IMR-90 (cell line): Measurements from ENCODE around the gene HNRNPUL1. TPM values are rescaled to one million over a fixed set of nuclear protein-coding genes. Genes with fewer than 3 reads are reported as not detected.
A peak's percentile ranks its signal among the peaks of the same experiment; 100 is the strongest.

ENCODE experiments used
- ATAC-seq: fragments of 200-7000 bp; cut with Tn5 transposase; 2 replicates; pipeline ENCODE4 v1.9.1; 2020; ENCODE audit warnings: low read depth, mild to moderate bottlenecking, moderate library complexity
- BruUV-seq: library from RNA; stranded (reverse); fragments of 400-500 nt; replicated peaks from 2 replicates; lab custom pipeline; 2021; lab: Mats Ljungman, UMichigan
- CTCF ChIA-PET: fragments of 300-600 bp; formaldehyde crosslinking; extraction: SDS; loops from one replicate; lab custom pipeline; 2021; ENCODE audit warnings: antibody characterized with exemption; lab: Yijun Ruan, JAX
- POLR2A ChIA-PET: fragments of 300-600 bp; sonication (Branson Sonifier 250); formaldehyde crosslinking; loops from one replicate; lab custom pipeline; 2022; ENCODE audit warnings: antibody characterized with exemption; ENCODE audit not compliant: unreplicated experiment; lab: Charles Lee
- DNase-seq: peaks from one replicate; pipeline ENCODE4 v3.0.0; 2013
- H2AFZ ChIP-seq: replicated peaks from 2 replicates; pipeline ENCODE3; 2013; ENCODE audit warnings: low read length, mild to moderate bottlenecking; ENCODE audit not compliant: poor library complexity
- H2AK5ac ChIP-seq: 2 replicates; pipeline ENCODE4 v1.6.1; 2013; ENCODE audit warnings: low read depth, low read length, inconsistent platforms
- H2AK9ac ChIP-seq: replicated peaks from 2 replicates; pipeline ENCODE3; 2013; ENCODE audit warnings: mild to moderate bottlenecking, low read depth, low read length, moderate library complexity; ENCODE audit not compliant: poor library complexity
- H2BK120ac ChIP-seq: 2 replicates; pipeline ENCODE4 v1.6.1; 2013; ENCODE audit warnings: low read depth, low read length, inconsistent platforms
- H2BK15ac ChIP-seq: 3 replicates; pipeline ENCODE4 v1.6.1; 2013; ENCODE audit warnings: low read depth, low read length, inconsistent platforms
- H2BK20ac ChIP-seq: 2 replicates; pipeline ENCODE4 v1.6.1; 2013; ENCODE audit warnings: low read depth, mild to moderate bottlenecking, inconsistent platforms, low read length, moderate library complexity
- H2BK5ac ChIP-seq: 2 replicates; pipeline ENCODE4 v1.6.1; 2013; ENCODE audit warnings: mild to moderate bottlenecking, low read depth, low read length, inconsistent platforms; ENCODE audit not compliant: poor library complexity, severe bottlenecking
- H3K14ac ChIP-seq: replicated peaks from 2 replicates; pipeline ENCODE4 v1.6.1; 2013; ENCODE audit warnings: low read depth, low read length, inconsistent platforms
- H3K18ac ChIP-seq: 2 replicates; pipeline ENCODE4 v1.6.1; 2013; ENCODE audit warnings: low read depth, low read length, control low read depth
- H3K23ac ChIP-seq: 2 replicates; pipeline ENCODE4 v1.6.1; 2013; ENCODE audit warnings: low read depth, low read length, inconsistent platforms
- H3K27ac ChIP-seq: 2 replicates; pipeline ENCODE4 v1.5.1; 2013; ENCODE audit warnings: mild to moderate bottlenecking, control low read depth, low read length; ENCODE audit not compliant: insufficient read depth
- H3K27me3 ChIP-seq: 2 replicates; pipeline ENCODE4 v1.6.1; 2013; ENCODE audit warnings: low read length; ENCODE audit not compliant: control insufficient read depth, insufficient read depth
- H3K36me3 ChIP-seq: 2 replicates; pipeline ENCODE4 v1.6.1; 2013; ENCODE audit warnings: low read length, mixed read lengths; ENCODE audit not compliant: control insufficient read depth, insufficient read depth
- H3K4ac ChIP-seq: 2 replicates; pipeline ENCODE4 v1.6.1; 2013; ENCODE audit warnings: low read depth, low read length, inconsistent platforms
- H3K4me1 ChIP-seq: 2 replicates; pipeline ENCODE4 v1.6.1; 2013; ENCODE audit warnings: low read length, mixed read lengths; ENCODE audit not compliant: control insufficient read depth, insufficient read depth
- H3K4me2 ChIP-seq: 2 replicates; pipeline ENCODE4 v1.6.1; 2013; ENCODE audit warnings: low read depth, mild to moderate bottlenecking, control low read depth, low read length, moderate library complexity
- H3K4me3 ChIP-seq: 2 replicates; pipeline ENCODE4 v1.5.1; 2013; ENCODE audit warnings: low read depth, mild to moderate bottlenecking, control low read depth, low read length, moderate library complexity; ENCODE audit not compliant: insufficient read depth
- H3K56ac ChIP-seq: 2 replicates; pipeline ENCODE4 v1.6.1; 2013; ENCODE audit warnings: low read length, inconsistent platforms; ENCODE audit not compliant: insufficient read depth; ENCODE audit errors: extremely low read depth
- H3K79me1 ChIP-seq, 2 experiments: 2 replicates each; pipeline ENCODE4 v1.6.1; 2013; ENCODE audit warnings: low read length in 2 of 2, inconsistent platforms in 1 of 2, low read depth in 1 of 2
- H3K9ac ChIP-seq: 2 replicates; pipeline ENCODE4 v1.6.1; 2013; ENCODE audit warnings: low read depth, low read length, control low read depth
- H3K9me1 ChIP-seq: 2 replicates; pipeline ENCODE4 v1.6.1; 2013; ENCODE audit warnings: low read length, inconsistent platforms; ENCODE audit not compliant: insufficient read depth
- H3K9me3 ChIP-seq: 2 replicates; pipeline ENCODE4 v1.6.1; 2013; ENCODE audit warnings: low read length; ENCODE audit not compliant: control insufficient read depth, insufficient read depth
- H4K20me1 ChIP-seq: 2 replicates; pipeline ENCODE4 v1.6.1; 2013; ENCODE audit warnings: low read length, inconsistent platforms; ENCODE audit not compliant: insufficient read depth
- H4K5ac ChIP-seq: 2 replicates; pipeline ENCODE4 v1.6.1; 2013; ENCODE audit warnings: mild to moderate bottlenecking, low read depth, low read length, control low read depth
- H4K8ac ChIP-seq, 2 experiments: 2 replicates each; pipeline ENCODE4 v1.6.1; 2013; ENCODE audit warnings: low read depth in 2 of 2, low read length in 2 of 2, control low read depth in 1 of 2, inconsistent platforms in 1 of 2
- H4K91ac ChIP-seq: 2 replicates; pipeline ENCODE4 v1.6.1; 2013; ENCODE audit warnings: low read depth, low read length, inconsistent platforms; ENCODE audit not compliant: insufficient read depth
- CHD1 ChIP-seq: IDR thresholded peaks from 2 replicates; pipeline ENCODE4 v1.6.1; 2012; ENCODE audit warnings: low read depth, low read length, improper control_type of control experiment
- RFX5 ChIP-seq: IDR thresholded peaks from 2 replicates; pipeline ENCODE4 v1.8.0; 2012; ENCODE audit warnings: low read depth, mild to moderate bottlenecking, low read length, moderate library complexity
- WGBS, 2 experiments: methylation state at CpG; one replicate each; pipeline versions ENCODE4 v1.1.5 to v1.1.7; 2013; ENCODE audit warnings: missing lambda C conversion rate in 2 of 2; ENCODE audit not compliant: insufficient read length in 1 of 2; ENCODE audit errors: extremely low coverage in 2 of 2; 5-methylcytosine and 5-hydroxymethylcytosine counted together
- dilution Hi-C: fragments of 300-500 bp; cut with HindIII; formaldehyde crosslinking; loops from one replicate; pipeline ENCODE4 v1.14.3; 2018; ENCODE audit warnings: low sequenced_read_pairs; ENCODE audit not compliant: unreplicated experiment
- in situ Hi-C: fragments of 300-500 bp; cut with MboI; formaldehyde crosslinking; loops from 3 replicates; pipeline ENCODE4 v1.14.3; 2019; ENCODE audit warnings: low sequenced_read_pairs, inconsistent platforms, mixed read lengths
- intact Hi-C: fragments of 100-400 bp; cut with micrococcal nuclease; formaldehyde crosslinking; loops from 2 replicates; pipeline ENCODE4 v1.10.0; 2022
- polyA plus RNA-seq, 3 experiments: library from polyadenylated mRNA; depleted of rRNA; stranded (reverse); fragments of >200 nt; gene quantifications; 2 replicates each; pipeline ENCODE4 v1.2.3, GENCODE V29; 2012; ENCODE audit warnings: low replicate concordance in 1 of 3
- total RNA-seq: library from RNA; depleted of rRNA; stranded (reverse); fragments of >200 nt; gene quantifications from 2 replicates; pipeline ENCODE4 v1.2.3, GENCODE V29; 2012

The HNRNPUL1 gene
- total and polyA plus RNA-seq, 2 of the 4 experiments (the other 2 are of a cell fraction), result 50.7 to 67.3 TPM

- intact Hi-C loops (loop anchor here (1.0 to 5.0 kb wide), 5 partner anchors 37 to 287 kb away; partner anchors contain the start of gene TGFB1), in situ Hi-C loops (loop anchor here (5.0 to 25.0 kb wide), 2 partner anchors 59 to 599 kb away; no protein-coding TSS in a partner anchor), dilution Hi-C loops (no loop called here)
- no peaks in the 10 kb centered on the region for H3K9me3 ChIP-seq
- peak overlapping the region; percentile 68 for H4K91ac ChIP-seq
- H2BK5ac ChIP-seq, result peak overlapping the region; percentile 51
- H4K5ac ChIP-seq, result peak overlapping the region; percentile 71
- ATAC-seq (no peak), DNase-seq (no peak)
- 0 out of 2 replicates have a peak overlapping the region, but pooled peaks have one; percentile 5 for H2BK20ac ChIP-seq
- peak overlapping the region; percentile 64 for H3K56ac ChIP-seq
- peaks cover 33% of the 10 kb centered on the region for H3K36me3 ChIP-seq
- peak overlapping the region; percentile 74 for H2AK9ac ChIP-seq
- TF ChIP-seq CHD1 (0 out of 2 replicates have a peak, but pooled peaks have one; percentile 8), RFX5 (no peak)
- peak overlapping the region; percentile 64 for H2AK5ac ChIP-seq
- peak overlapping the region; percentile 89 for H3K4ac ChIP-seq
- no peaks in the 10 kb centered on the region for H3K27me3 ChIP-seq
- peak overlapping the region; percentile 92 for H3K23ac ChIP-seq
- peak overlapping the region; percentile 22; the same call in 1 of the 3 replicates for H2BK15ac ChIP-seq
- WGBS, 2 experiments, result no CpG with 5 or more reads among the region's 10 CpGs
- H3K4me1 ChIP-seq, result peaks cover 3% of the 10 kb centered on the region
- no peaks in the 10 kb centered on the region for H3K9me1 ChIP-seq
- H2AFZ ChIP-seq, result peak overlapping the region; percentile 24
- H3K9ac ChIP-seq, result peak overlapping the region; percentile 69
- BruUV-seq, result TSS peak; percentile 77
- H3K27ac ChIP-seq, result peak overlapping the region; percentile 69
- H4K8ac ChIP-seq, result peak overlapping the region; percentile 48 to 91; a peak in 3 of 4 replicates
- H3K4me2 ChIP-seq, result peak overlapping the region; percentile 66
- ChIA-PET POLR2A (interaction anchor here (1.0 kb wide), 1 partner anchor 58 kb away, joined by 7 read pairs; no protein-coding TSS in a partner anchor), CTCF (interaction anchor here (0.6 to 2.3 kb wide), 5 partner anchors 41 to 58 kb away, joined by 3 to 16 read pairs (median 6); partner anchors contain the start of gene AXL)
- peak overlapping the region; percentile 67 for H2BK120ac ChIP-seq
- peak overlapping the region; percentile 32; the same call in 1 of the 2 replicates for H3K18ac ChIP-seq
- H4K20me1 ChIP-seq, result peaks cover 32% of the 10 kb centered on the region
- peak overlapping the region; percentile 34 for H3K4me3 ChIP-seq
- H3K79me1 ChIP-seq, result peaks cover 5 to 30% of the 10 kb centered on the region in 2 experiments; a peak in 3 of 4 replicates
- H3K14ac ChIP-seq, result peak overlapping the region; percentile 80
These were observed 2.5 kb upstream of the HNRNPUL1 start for GRCh38 chr19:41261474-41262190.
